ENCODE data around the gene MTX2. TPM values are rescaled to one million over a fixed set of nuclear protein-coding genes. Genes with fewer than 3 reads are reported as not detected.

MTX2 gene
- total RNA-seq, 2 experiments from 2014 or later: 27.3 to 30.1 TPM

- DNase-seq (no peak), ATAC-seq (no peak)
- H3K9me3 Mint-ChIP-seq: no peaks in the 10 kb centered on the region
- peaks cover 27% of the 10 kb centered on the region for H3K27me3 Mint-ChIP-seq
- ChIA-PET CTCF (interaction anchor here (1.6 kb wide), 1 partner anchor 216 kb away, joined by 5 read pairs; no protein-coding TSS in a partner anchor), POLR2A (no interaction called here)
- no peak for TF ChIP-seq CTCF (IDR thresholded peaks at IDR 0.05)
- no peaks in the 10 kb centered on the region for H3K4me1 Mint-ChIP-seq (ENCODE audit: low read depth)
- intact Hi-C loops (cut with micrococcal nuclease): no loop called here
- H3K4me3 Mint-ChIP-seq: no peak overlapping the region
- no peak overlapping the region for H3K27ac Mint-ChIP-seq
- H3K36me3 Mint-ChIP-seq (ENCODE audit: low read depth): no peaks in the 10 kb centered on the region
Measured at GRCh38 chr2:176239031-176239430, 30.2 kb upstream of the MTX2 start.

GRCh38 chr2:176240301-176240700 lies 28.9 kb upstream of the MTX2 start:
- POLR2A ChIA-PET: no interaction called here
- H3K4me3 Mint-ChIP-seq: no peak overlapping the region

GRCh38 chr2:176242276-176242675 lies 27.0 kb upstream of the MTX2 start:
- DNase-seq: no peak
- ATAC-seq: no peak
- ChIA-PET CTCF (no interaction called here), POLR2A (no interaction called here)
- Mint-ChIP-seq H3K4me1 (ENCODE audit: low read depth) (no peaks in the 10 kb centered on the region), H3K27ac (no peak overlapping the region), H3K4me3 (no peak overlapping the region), H3K27me3 (peaks cover 19% of the 10 kb centered on the region), H3K9me3 (no peaks in the 10 kb centered on the region), H3K36me3 (ENCODE audit: low read depth) (no peaks in the 10 kb centered on the region)
- TF ChIP-seq CTCF (IDR thresholded peaks at IDR 0.05): no peak
- intact Hi-C loops (cut with micrococcal nuclease): no loop called here

More at GRCh38 chr2:176240301-176240700, 28.9 kb upstream of the MTX2 start:
- H3K36me3 Mint-ChIP-seq (ENCODE audit: low read depth): no peaks in the 10 kb centered on the region
- CTCF ChIA-PET: interaction anchor here (1.3 to 1.6 kb wide), 2 partner anchors 207 to 215 kb away, joined by 3 to 5 read pairs; no protein-coding TSS in a partner anchor
- H3K4me1 Mint-ChIP-seq (ENCODE audit: low read depth): no peaks in the 10 kb centered on the region
- DNase-seq: no peak
- ATAC-seq: no peak
- TF ChIP-seq CTCF (IDR thresholded peaks at IDR 0.05): no peak
- peaks cover 24% of the 10 kb centered on the region for H3K27me3 Mint-ChIP-seq
- H3K27ac Mint-ChIP-seq: no peak overlapping the region
- no peaks in the 10 kb centered on the region for H3K9me3 Mint-ChIP-seq
- intact Hi-C loops (cut with micrococcal nuclease): no loop called here

- Mint-ChIP-seq H3K27ac (no peak overlapping the region), H3K27me3 (peaks cover 12% of the 10 kb centered on the region), H3K36me3 (ENCODE audit: low read depth) (no peaks in the 10 kb centered on the region), H3K4me1 (ENCODE audit: low read depth) (no peaks in the 10 kb centered on the region), H3K4me3 (no peak overlapping the region), H3K9me3 (peaks cover 7% of the 10 kb centered on the region)
- ATAC-seq: no peak
- no peak for TF ChIP-seq CTCF (IDR thresholded peaks at IDR 0.05)
- intact Hi-C loops (cut with micrococcal nuclease): no loop called here
- no peak for DNase-seq
- ChIA-PET CTCF (interaction anchor here (0.8 to 1.5 kb wide), 2 partner anchors 50 to 209 kb away, joined by 3 read pairs; no protein-coding TSS in a partner anchor), POLR2A (no interaction called here)
Measured at GRCh38 chr2:176246331-176246730, 22.9 kb upstream of the MTX2 start.

GRCh38 chr2:176247859-176248258 lies 21.4 kb upstream of the MTX2 start:
- Mint-ChIP-seq H3K4me1 (ENCODE audit: low read depth) (no peaks in the 10 kb centered on the region), H3K4me3 (no peak overlapping the region), H3K36me3 (ENCODE audit: low read depth) (no peaks in the 10 kb centered on the region), H3K9me3 (peaks cover 7% of the 10 kb centered on the region), H3K27me3 (peaks cover 13% of the 10 kb centered on the region), H3K27ac (no peak overlapping the region)
- intact Hi-C loops (cut with micrococcal nuclease): no loop called here
- no peak for TF ChIP-seq CTCF (IDR thresholded peaks at IDR 0.05)
- CTCF ChIA-PET: no interaction called here
- ATAC-seq (no peak), DNase-seq (no peak)
- POLR2A ChIA-PET: no interaction called here
